Fibroblast of the aortic adventitia (primary cell): ENCODE measurements around the gene NCOA1. TPM values are rescaled to one million over a fixed set of nuclear protein-coding genes. Genes with fewer than 3 reads are reported as not detected.

Experiments
- DNase-seq: peaks from one replicate; pipeline ENCODE4 v3.0.0-alpha.2; 2010; ENCODE audit warnings: low read depth
- H3K4me3 ChIP-seq: 2 replicates; pipeline ENCODE4 v1.5.1; 2011; ENCODE audit warnings: low read depth, mild to moderate bottlenecking, control low read depth, low read length, moderate library complexity
- total RNA-seq: library from RNA; depleted of rRNA; stranded (reverse); fragments of >200 nt; gene quantifications from 2 replicates; pipeline ENCODE4 v1.2.3, GENCODE V29; 2012; ENCODE audit warnings: low replicate concordance
- TF ChIP-seq, protein P1 (sequence below): IDR thresholded peaks from 2 replicates; pipeline ENCODE4 v1.5.1; 2011; ENCODE audit warnings: mild to moderate bottlenecking, low read length, control low read depth, inconsistent platforms; ENCODE audit not compliant: insufficient read depth

NCOA1 gene
- total RNA-seq, 1 donor = 24.0 TPM

DNA sequence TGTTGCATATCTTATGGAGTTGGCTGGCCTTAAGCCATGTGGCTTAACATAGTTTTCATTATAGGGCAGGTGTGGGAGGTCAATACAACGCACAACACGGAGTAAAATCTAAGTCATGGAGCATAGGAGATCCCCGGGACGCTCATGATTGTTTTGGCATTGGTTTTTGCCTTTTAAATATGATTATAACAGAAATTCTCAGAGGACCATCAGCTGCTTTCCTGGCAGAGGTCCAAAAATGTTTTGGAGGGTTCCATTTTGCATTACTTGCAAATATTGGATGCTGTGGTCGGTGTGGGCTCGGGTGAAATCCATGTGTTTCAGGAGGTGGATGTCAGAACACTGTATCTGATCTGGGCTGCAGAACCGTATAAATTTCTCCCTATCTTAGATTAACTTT lies 3.4 kb downstream of the NCOA1 start:
- H3K4me3 ChIP-seq = no peak overlapping the region
- TF ChIP-seq, protein P1, sequence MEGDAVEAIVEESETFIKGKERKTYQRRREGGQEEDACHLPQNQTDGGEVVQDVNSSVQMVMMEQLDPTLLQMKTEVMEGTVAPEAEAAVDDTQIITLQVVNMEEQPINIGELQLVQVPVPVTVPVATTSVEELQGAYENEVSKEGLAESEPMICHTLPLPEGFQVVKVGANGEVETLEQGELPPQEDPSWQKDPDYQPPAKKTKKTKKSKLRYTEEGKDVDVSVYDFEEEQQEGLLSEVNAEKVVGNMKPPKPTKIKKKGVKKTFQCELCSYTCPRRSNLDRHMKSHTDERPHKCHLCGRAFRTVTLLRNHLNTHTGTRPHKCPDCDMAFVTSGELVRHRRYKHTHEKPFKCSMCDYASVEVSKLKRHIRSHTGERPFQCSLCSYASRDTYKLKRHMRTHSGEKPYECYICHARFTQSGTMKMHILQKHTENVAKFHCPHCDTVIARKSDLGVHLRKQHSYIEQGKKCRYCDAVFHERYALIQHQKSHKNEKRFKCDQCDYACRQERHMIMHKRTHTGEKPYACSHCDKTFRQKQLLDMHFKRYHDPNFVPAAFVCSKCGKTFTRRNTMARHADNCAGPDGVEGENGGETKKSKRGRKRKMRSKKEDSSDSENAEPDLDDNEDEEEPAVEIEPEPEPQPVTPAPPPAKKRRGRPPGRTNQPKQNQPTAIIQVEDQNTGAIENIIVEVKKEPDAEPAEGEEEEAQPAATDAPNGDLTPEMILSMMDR = no peak
- no peak for DNase-seq

DNA sequence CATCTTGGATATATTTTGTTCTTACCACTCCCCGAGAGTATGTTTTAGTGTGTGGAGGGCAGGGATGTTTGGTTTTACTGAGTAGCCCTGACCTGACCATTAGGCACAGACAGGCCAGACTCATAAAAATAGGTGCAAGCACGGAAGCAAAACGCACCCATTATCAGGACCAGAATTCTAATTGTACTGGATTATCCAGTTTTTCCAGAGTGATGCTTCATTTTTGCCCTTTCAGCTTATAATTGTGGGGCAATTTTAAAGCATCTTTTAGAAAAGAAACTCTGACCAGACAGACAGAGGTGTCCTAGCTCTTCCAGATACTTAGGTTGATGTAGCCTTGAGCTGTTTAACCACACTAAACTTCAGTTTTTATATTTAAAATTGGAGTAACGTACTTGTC lies 4.4 kb downstream of the NCOA1 start:
- no peak overlapping the region for H3K4me3 ChIP-seq
- DNase-seq = no peak
- TF ChIP-seq, protein P1 = no peak

DNA sequence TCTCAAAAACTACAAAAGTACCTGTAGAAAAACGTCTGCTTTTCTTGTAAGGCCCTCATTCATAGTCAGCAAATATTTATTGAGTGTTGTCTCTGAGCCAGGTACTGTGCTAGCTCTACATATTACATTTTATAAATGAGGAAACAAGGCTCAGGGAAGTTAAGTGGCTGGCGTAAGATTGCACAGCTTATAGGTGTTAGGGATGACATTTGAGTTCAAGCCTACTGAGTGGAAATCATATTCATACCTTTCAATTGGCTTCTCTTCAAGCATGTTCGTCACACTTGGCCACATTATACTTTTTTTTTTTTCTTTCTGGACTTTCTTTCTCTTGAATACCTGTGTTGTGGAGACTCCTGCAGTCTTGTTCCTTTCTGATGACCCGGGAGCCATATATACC lies 5.9 kb downstream of the NCOA1 start:
- no peak for DNase-seq
- TF ChIP-seq, protein P1 = no peak
- H3K4me3 ChIP-seq = no peak overlapping the region

DNA sequence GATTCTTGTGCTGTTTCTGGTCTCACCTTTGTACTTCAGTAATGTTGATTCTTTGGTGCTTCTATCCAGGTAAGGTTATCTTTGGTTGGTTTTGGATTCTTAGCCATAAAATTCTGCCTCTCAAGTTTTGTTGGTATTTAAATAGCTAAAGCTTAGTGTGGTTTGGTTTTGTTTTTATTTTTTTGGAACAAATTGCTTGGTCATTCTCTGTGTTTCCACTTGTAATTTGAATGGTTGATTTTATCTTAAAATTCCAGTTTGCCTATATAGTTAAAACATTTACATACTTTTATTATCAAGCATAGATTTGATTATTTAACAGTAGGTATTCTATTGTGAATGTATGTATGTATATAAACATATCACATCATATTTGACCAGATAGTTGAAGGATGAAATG lies 6.6 kb downstream of the NCOA1 start:
- DNase-seq = no peak
- TF ChIP-seq, protein P1 = no peak
- no peak overlapping the region for H3K4me3 ChIP-seq

DNA sequence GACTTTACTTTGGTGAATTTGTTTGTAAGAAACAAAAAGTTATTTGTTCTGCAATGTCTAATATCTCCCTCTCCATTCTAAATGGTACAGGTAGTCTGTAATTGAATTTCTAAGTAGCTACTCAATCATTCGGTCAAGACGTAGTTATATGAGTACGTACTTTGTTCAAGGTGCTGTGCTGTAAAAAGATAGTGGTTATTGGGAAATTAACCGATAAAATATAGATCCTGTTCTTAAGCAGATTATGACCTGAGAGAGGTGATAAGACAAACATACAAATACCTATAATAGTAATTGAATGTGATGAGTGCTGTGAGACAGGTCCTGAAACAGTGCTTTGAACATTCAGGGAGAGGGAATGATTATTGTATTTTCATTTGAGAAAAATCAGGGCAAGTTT lies 7.1 kb downstream of the NCOA1 start:
- DNase-seq = no peak
- TF ChIP-seq, protein P1 = no peak
- no peak overlapping the region for H3K4me3 ChIP-seq

DNA sequence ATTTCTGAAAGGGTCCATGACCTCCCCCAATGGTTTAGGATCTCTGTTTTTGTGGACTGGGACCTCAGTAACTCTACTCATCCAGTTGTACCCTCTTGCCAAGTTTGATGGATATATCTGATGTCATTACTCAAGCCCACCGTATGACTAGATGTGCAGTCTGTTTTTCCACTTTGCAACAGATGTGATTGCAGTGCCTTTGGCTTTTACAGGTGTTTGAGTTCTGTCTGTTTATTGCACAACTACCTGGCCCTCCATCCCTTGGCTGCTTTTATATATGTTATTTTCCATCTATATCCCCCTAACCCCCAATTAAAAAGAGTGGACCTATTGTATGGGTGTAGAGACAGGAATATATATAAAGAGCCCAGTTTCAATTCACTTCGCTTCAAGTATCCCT lies 10.8 kb downstream of the NCOA1 start:
- DNase-seq = no peak
- H3K4me3 ChIP-seq = no peak overlapping the region
- TF ChIP-seq, protein P1 = no peak

DNA sequence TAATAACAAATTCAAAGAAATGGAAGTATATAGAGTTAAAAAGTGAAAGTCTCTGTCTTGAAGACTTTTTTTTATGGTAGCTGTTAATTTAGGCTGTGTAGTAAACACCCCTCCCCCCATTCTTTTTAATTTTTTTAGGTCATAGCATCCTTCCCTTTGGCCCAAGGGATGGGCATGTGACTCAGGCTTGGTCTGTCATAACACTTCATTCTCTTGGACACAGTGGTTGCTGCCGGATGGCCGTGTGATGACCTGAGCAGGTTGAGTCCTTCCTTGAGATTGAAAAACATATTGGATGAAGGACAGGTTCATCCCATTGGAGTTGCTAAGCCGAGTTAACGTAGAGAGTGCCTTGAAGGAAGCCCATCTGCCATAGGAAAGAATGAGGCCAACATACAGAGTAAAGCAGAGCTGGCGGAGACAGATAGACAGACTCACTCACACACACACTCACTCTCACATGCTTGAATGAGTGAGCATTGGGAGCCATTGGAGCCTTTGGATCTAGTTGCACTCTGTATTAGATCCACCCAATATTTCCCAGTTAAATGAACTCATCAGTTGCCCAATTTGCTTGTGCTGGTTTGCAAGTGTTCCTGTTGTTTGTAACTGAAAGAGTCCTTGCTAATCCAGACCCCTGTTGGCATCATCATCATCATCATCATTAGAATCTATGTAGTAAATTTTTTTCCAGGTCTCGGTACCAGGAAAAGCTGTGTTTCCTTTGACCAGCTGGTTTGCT lies 14.7 kb downstream of the NCOA1 start:
- no peak for DNase-seq
- TF ChIP-seq, protein P1 = no peak
- no peak overlapping the region for H3K4me3 ChIP-seq
